ENCODE measurements around the gene ARV1. TPM values are rescaled to one million over a fixed set of nuclear protein-coding genes. Genes with fewer than 3 reads are reported as not detected.

Gene ARV1
- total RNA-seq (10 to 100 TPM; 19.7 to 32.1 (median 22.8) TPM), polyA plus RNA-seq (10 to 100 TPM; 15.5 to 30.7 (median 20.4) TPM)

DNA sequence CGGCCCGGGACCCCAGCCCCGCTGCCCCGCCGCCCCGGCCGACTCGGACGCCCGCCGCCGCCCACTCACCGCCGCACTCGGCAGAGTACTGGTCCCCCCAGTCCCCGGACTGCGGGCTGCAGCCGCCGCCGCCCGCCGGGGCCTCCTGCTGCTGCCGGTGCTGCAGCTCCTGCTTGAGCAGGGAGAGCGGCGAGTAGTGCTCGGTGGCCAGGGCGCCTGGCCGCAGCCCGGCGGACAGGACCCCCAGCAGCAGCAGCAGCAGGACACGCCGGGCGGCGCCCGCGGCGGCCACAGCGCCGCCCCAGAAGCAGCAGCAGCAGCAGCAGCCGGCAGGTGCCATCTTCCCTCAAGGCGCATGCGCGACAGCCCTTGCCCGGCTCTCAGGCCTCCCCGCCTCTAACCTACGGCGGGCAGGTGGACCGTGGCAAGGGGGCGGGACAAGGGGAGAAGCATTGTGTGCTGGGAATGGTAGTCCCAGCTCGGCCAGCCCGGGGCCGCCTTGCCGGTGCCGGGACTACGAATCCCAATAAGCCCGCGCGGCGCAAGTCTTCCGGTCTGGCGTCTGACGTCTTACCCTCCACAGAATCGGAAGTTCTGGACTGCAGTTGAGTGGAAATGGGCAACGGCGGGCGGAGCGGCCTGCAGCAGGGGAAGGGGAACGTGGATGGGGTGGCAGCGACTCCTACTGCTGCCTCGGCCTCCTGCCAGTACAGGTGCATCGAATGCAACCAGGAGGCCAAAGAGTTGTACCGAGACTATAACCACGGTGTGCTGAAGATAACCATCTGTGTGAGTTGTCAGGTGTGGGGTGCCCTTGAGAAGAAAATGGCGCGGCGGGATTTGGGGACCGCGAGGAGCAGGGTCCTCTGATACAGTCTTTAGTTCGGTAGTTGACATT is at the start of gene ARV1, which contains the start of gene TTC13:
Gene ARV1 (plus strand): TSS at position 604 of the 898 bp plus-strand sequence. CDS start 12 bp downstream, at position 616.
Gene TTC13 (minus strand): TSS at position 371 of the 898 bp plus-strand sequence. CDS start 31 bp downstream, at position 340.
- Histone ChIP-seq H3K9me3 (no peaks in the 10 kb centered on the region), H3K4me3 (peak within 1 kb of the TSS; percentile 65 to 95 (median 90)), H3K4me1 (peaks cover 0 to 27% (median 17%) of the 10 kb centered on the region in 4 donors), H3K36me3 (peaks cover 0 to 22% (median 0%) of the 10 kb centered on the region in 4 donors), H3K27ac (peak within 1 kb of the TSS; percentile 71 to 83 (median 80)), H3K27me3 (no peaks in the 10 kb centered on the region)
- intact Hi-C loops (cut with DNase I): loop anchor here (1.0 to 10.0 kb wide), 4 partner anchors 108 to 336 kb away; partner anchors contain the start of genes COG2 and GNPAT
- WGBS, 2 donors: 1% methylated on average over 79 of the region's 79 CpGs
- DNase-seq: peak; percentile 98
- peak; percentile 68 to 87 (median 82) for TF ChIP-seq POLR2AphosphoS5 (IDR thresholded peaks at IDR 0.05)
- TF ChIP-seq, protein P1, sequence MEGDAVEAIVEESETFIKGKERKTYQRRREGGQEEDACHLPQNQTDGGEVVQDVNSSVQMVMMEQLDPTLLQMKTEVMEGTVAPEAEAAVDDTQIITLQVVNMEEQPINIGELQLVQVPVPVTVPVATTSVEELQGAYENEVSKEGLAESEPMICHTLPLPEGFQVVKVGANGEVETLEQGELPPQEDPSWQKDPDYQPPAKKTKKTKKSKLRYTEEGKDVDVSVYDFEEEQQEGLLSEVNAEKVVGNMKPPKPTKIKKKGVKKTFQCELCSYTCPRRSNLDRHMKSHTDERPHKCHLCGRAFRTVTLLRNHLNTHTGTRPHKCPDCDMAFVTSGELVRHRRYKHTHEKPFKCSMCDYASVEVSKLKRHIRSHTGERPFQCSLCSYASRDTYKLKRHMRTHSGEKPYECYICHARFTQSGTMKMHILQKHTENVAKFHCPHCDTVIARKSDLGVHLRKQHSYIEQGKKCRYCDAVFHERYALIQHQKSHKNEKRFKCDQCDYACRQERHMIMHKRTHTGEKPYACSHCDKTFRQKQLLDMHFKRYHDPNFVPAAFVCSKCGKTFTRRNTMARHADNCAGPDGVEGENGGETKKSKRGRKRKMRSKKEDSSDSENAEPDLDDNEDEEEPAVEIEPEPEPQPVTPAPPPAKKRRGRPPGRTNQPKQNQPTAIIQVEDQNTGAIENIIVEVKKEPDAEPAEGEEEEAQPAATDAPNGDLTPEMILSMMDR (IDR thresholded peaks at IDR 0.05): no peak
- no peak for TF ChIP-seq EP300 (IDR thresholded peaks at IDR 0.05)
- TF ChIP-seq POLR2A (IDR thresholded peaks at IDR 0.05): peak; percentile 25 to 76

DNA sequence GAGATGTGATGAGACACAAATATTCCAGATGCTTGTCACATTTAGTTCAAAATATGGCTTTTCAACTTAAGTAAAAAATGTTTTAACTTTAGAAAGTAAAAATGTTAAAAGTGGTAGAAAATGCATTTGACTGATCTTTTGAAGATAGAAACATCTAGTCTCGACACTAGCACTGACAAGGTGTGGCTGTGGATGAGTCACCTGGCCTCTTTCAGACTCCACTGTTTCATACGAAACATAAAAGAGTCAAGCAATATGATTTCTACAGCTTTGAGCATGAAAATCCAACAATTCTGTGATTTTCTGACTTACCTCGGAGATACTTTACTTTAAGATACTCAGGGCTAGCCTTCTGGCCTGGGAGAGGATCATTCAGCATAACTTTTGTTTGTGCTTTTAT is 47.9 kb upstream of the ARV1 start:
- intact Hi-C loops (cut with DNase I): no loop called here
- Histone ChIP-seq H3K27ac (no peak overlapping the region), H3K4me3 (no peak overlapping the region), H3K36me3 (peaks cover 10 to 63% (median 12%) of the 10 kb centered on the region in 4 donors), H3K4me1 (no peaks in the 10 kb centered on the region), H3K27me3 (no peaks in the 10 kb centered on the region), H3K9me3 (no peaks in the 10 kb centered on the region)
- TF ChIP-seq POLR2A (IDR thresholded peaks at IDR 0.05) (no peak), POLR2AphosphoS5 (IDR thresholded peaks at IDR 0.05) (no peak), EP300 (IDR thresholded peaks at IDR 0.05) (no peak)
- TF ChIP-seq, protein P1 (IDR thresholded peaks at IDR 0.05): no peak
- DNase-seq: no peak
- 69 to 84% methylated on average over 3 of the region's 3 CpGs for WGBS, 2 donors

DNA sequence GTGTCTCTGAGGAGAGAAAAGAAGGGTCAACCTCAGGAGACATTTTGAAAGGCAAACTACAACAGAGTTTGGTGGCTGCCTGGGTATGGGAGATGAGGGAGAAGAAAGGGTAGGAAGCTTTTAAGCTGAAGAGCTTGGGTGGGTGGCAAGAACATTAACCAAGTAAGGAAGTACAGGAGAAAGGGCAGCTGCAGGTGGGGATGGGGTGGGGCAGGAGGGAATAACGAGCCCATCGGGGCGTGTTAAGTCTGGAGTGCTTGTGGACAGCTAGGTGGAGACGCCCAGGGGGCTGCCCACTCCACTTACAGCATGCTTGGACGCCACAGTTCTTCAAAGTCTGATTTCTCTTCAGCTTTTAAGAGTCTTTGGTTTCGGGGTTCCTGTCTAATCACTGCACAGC is 43.0 kb upstream of the ARV1 start:
- DNase-seq: no peak
- H3K36me3 ChIP-seq: peaks cover 0 to 23% (median 6%) of the 10 kb centered on the region in 4 donors
- WGBS, 2 donors: 52 to 80% methylated on average over 6 of the region's 6 CpGs
- H3K4me1 ChIP-seq: peaks cover 0 to 7% (median 3%) of the 10 kb centered on the region in 4 donors
- H3K4me3 ChIP-seq: no peak overlapping the region
- H3K27ac ChIP-seq: no peak overlapping the region
- intact Hi-C loops (cut with DNase I): no loop called here
- TF ChIP-seq POLR2A (IDR thresholded peaks at IDR 0.05) (no peak), POLR2AphosphoS5 (IDR thresholded peaks at IDR 0.05) (no peak), EP300 (IDR thresholded peaks at IDR 0.05) (no peak)
- TF ChIP-seq, protein P1 (IDR thresholded peaks at IDR 0.05): no peak
- no peaks in the 10 kb centered on the region for H3K27me3 ChIP-seq
- no peaks in the 10 kb centered on the region for H3K9me3 ChIP-seq

DNA sequence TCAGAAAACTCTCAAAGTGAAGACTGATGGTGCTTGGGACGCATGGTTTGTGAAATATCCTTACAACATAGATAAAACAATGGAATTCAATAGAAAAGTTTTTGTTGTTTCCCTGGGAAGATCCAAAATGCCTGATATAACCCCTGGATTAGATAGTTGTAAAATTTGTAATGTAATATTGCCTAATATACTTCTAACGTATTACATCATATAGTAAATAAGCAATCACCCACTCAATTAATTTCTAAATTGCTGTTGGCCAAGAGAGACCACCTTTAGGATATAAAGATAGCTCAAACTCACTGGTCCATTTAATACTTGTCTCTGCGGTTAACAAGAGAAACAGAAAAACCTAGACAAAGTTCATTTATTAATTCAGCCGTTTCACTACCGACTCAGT is 42.4 kb upstream of the ARV1 start:
- Histone ChIP-seq H3K36me3 (peaks cover 0 to 16% (median 4%) of the 10 kb centered on the region in 4 donors), H3K4me3 (no peak overlapping the region), H3K27ac (no peak overlapping the region), H3K4me1 (peaks cover 0 to 7% (median 3%) of the 10 kb centered on the region in 4 donors), H3K9me3 (no peaks in the 10 kb centered on the region), H3K27me3 (no peaks in the 10 kb centered on the region)
- intact Hi-C loops (cut with DNase I): no loop called here
- TF ChIP-seq POLR2A (IDR thresholded peaks at IDR 0.05): no peak
- TF ChIP-seq, protein P1 (IDR thresholded peaks at IDR 0.05): no peak
- no peak for TF ChIP-seq POLR2AphosphoS5 (IDR thresholded peaks at IDR 0.05)
- TF ChIP-seq EP300 (IDR thresholded peaks at IDR 0.05): no peak
- 78 to 87% methylated on average over 5 of the region's 5 CpGs for WGBS, 2 donors
- DNase-seq: no peak
